HG03565 (cell line): ENCODE data around the gene CNOT6.
"Not testable (repeated sequence)": the region's sequence is repeated elsewhere in the genome, so short reads cannot be mapped to it uniquely, and the experiment has no call there.

Experiments used
- ATAC-seq: cut with Tn5 transposase; IDR thresholded peaks from one replicate; pipeline ENCODE4 v1.9.1; 2021; ENCODE audit warnings: mild to moderate bottlenecking, moderate library complexity; ENCODE audit not compliant: unreplicated experiment

Gene CNOT6

DNA sequence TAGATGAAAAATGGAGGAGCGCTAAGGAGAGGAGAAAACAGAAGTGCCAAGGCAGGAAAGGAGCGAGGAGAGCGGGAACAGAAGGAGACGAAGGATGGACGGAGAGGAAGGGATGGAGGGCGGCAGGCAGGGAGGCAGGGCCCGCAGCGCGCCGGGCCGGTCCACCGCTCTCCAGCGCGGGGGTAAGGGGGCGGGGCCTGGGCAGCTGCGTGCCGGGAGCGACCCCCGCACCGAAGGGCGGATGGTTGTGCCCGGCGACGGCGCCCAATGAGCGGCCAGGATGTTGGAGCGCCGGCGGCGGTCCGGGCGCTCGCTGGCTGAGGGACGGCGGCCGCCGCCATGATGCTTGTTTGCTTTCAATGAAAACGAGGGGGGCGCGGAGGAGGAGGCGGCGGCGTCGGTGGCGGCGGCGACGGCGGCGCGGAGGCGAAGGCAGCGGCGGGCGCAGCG is at the start of gene CNOT6:
Gene CNOT6, plus strand, starts transcription at position 320 of the 450 bp plus-strand sequence. CDS start 34,898 bp downstream, outside the sequence.
- ATAC-seq, result peak; percentile 89

GRCh38 chr5:180454752-180455151 is 39.4 kb upstream of the CNOT6 start:
- no peak for ATAC-seq

- ATAC-seq, result no peak
Observed at GRCh38 chr5:180455872-180456271, 38.3 kb upstream of the CNOT6 start.

DNA sequence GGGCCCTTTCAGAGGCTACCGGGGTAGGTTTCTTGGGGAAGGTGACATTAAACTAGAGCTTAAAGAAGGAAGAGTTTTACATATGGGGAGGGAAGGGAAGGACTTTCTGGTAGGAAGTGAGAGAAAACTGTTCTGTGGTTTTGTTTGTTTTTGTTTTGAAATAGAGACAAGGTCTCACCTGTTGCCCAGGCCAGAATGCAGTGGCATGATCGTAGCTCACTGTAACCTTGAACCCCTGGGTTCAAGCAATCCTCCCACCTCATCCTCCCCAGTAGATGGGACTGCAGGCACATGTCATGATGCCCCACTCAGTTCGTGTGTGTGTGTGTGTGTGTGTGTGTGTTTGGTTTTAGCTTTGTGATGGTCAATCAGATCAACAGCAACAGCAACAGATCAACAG is 37.4 kb upstream of the CNOT6 start:
- no peak for ATAC-seq

- ATAC-seq, result not testable (repeated sequence)
Observed at GRCh38 chr5:180458852-180459673, 35.1 kb upstream of the CNOT6 start.

DNA sequence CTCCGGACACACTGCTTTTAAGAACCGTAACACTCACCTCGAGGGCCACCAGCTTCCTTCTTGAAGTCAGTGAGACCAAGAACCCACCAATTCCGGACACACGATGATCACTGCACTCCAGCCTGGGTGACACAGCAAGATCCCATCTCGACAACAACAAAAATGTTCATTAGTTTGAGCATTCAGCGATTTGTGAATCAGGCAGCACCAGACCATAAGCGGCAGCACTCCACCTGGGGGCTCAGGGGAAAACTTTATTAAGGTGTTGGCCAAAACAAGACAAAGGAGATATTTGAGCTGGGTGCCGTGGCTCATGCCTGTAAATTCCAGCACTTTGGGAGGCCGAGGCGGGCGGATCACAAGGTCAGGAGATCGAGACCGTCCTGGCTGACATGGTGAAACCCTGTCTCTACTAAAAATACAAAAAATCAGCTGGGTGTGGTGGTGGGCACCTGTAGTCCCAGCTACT is 34.5 kb upstream of the CNOT6 start:
- ATAC-seq, result not testable (repeated sequence)

GRCh38 chr5:180460834-180461233 is 33.3 kb upstream of the CNOT6 start:
- ATAC-seq, result no peak

GRCh38 chr5:180461303-180461702 is 32.9 kb upstream of the CNOT6 start:
- no peak for ATAC-seq

DNA sequence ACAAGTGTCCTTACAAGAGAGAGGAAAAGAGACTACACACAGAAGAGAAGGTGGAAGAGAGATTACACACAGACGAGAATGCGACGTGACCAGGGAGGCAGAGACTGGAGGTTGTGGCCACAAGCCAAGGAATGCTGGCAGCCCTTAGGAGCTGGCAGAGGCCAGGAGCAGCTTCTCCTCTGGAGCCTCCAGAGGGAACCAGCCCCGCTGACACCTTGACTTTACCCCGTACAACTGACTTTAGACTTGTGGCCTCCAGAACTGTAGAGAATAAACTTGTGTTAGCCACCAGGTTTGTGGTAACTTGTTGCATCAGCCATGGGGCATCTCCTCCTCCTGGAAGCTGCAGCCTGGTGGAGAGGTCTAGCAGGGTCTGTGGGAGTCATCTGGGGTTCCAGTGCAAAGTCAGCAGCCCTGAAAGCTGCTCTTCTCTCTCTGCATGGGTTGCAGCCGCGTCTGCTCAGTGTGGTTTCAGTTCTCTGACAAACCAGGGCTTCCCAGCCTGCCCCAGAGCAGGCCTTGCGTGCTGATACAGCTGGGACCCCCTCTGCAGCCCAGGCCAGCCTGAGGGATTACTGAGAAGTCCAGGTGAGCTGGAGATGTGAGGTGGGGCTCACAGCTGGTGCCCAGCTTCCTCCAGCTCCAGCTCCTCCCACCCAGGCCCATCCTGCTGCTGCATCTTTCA is 30.8 kb upstream of the CNOT6 start:
- no peak for ATAC-seq

DNA sequence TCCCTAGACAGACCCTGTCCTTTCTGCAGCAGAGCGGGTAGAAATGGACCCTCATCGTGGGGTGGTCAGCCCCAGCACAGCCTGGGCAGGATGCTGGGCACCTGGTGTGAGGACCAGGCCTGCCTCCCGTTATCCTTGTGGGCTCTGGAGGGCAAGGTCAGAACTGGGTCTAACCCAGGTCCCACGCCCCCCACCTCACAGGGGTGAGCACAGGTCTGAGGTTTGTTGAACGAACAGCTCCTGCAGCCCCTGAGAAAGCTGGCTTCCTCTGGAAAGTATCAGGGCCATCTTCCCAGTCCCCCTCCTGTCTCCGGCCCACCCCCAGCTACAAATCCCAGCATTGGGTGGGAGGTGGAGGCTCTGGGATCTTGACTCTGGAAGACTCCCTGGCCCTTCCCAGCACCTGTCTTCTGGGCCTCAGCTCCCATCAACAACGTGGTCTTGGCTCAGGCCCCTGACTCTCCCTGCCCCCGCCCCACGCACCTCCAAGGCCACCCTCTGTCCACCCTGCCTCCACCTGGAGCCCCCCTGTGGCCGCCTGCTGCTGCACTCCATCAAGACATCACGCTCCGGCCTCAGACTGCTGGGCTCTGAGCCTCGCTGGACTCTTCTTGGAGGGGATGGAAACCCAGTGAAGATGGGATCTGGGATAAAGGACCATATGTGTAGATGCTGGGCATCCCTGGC is 30.1 kb upstream of the CNOT6 start:
- no peak for ATAC-seq

- no peak for ATAC-seq
Observed at GRCh38 chr5:180464603-180464970, 29.6 kb upstream of the CNOT6 start.

DNA sequence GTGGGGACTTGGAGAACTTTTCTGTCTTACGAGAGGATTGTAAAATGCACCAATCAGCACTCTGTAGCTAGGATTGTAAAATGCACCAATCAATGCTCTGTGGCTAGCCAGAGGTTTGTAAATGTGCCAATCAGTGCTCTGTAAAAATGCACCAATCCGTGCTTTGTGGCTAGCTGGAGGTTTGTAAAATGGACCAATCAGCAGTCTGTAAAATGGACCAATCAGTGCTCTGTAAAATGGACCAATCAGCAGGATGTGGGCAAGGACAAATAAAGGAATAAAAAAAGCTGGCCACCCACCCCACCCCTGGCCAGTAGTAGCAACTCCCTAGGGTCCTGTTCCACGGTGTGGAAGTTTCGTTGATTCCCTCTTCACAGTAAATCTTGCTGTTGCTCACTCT is 29.1 kb upstream of the CNOT6 start:
- not testable (repeated sequence) for ATAC-seq

- no peak for ATAC-seq
Observed at GRCh38 chr5:180466316-180466715, 27.9 kb upstream of the CNOT6 start.

- ATAC-seq, result no peak
Observed at GRCh38 chr5:180467028-180467975, 26.9 kb upstream of the CNOT6 start.

DNA sequence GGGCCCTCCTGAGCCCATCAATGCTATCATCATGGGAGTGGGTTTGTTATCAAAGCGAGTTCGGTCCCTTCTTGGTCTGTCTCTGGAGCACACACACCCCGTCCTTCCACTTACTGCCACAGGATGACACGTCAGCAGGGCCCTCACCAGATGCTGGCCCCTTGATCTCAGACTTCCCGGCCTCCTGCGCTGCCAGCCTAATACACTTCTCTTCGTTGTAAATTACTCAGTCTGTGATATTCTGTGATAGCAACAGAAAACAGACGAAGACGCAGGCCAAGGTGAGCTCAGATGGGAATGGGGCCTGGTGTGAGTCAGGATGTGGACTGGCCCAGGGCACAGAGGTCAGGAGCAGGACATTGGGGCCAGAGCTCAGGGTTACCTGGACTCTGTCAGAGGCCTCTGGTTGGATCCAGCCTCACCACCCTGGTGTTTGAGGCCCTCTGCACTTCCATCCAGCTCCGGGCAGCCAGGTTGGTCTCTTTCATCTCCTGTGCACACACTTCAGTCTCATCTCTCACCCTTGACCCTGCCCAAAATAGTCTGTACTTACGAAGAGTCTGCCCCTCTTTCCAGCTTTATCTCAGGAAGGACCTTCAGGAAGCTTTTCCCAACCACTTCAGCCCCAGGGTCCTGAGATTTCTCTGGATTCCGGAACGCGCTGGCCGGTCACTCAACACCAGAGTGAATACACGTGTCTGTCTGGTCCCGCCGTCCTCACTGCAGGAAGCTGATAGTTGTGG is 26.0 kb upstream of the CNOT6 start:
- ATAC-seq, result no peak

DNA sequence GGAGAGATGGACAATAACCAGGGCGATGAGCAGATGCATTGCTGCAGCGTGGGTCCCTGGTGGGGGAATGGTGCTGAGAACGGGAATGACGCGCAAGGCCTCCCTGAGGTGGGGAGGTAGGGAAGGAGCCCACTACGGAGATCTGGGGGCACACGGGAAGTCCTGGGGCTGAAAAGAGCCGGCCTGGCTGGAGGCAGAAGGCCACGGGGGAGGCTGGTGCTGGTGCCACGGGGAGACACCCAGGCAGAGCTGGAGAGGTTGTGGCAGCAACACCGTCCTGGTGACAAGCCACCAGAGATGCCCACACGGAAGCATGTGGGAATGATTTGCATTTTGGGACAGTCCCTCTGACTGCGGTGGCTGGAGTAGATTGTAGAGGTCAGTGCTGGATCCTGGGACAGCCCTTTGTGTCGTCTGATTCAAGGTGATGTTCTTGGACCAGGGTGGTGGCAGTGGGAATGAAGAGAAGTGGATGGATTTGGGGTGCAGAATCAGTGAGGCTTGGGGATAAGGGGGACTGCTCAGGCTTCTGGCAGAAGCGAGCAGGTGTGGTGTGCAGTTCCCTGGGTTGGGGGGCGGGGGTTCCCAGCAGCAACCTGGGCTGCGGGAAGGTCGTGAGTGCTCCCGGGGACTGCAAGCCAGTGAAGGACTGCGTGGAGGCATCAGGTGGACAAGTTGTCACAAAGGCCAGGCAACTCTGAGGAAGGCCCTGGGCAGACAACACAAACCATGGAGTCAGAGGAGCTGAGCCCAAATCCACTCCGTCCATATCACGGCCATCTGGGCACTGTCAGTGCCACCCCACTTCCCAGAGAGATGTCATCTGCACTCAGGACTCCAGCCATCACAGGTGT is 25.2 kb upstream of the CNOT6 start:
- no peak for ATAC-seq

DNA sequence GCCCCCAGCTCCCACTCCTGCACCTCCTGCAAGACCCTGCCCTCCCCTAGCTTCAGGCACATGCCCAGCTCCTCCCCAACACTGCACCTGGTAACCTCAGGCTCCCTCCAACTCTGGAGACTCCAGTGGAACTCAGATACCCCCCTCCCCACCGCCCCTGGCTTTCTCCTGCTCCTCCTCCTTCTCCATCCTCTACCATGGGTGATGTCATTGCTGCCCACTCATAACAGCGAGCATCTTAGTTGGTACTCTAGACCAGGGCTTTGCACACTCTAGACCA is 24.7 kb upstream of the CNOT6 start:
- no peak for ATAC-seq

DNA sequence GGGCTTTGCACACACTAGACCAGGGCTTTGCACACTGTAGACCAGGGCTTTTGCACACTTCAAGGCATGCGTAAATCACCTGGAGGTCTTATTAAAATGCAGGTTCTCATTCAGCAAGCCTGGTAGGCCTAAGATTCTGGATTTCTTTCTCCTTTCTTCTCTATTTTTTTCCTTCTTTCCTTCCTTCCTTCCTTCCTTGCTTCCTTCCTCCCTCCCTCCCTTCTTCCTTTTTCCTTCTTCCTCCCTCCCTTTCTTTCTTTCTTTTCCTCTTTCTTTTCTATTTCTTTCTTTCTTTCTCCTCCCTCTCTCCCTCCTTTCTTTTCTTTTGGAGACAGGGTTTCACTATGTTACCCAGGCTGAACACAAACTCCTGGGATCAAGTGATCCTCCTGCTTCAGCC is 24.3 kb upstream of the CNOT6 start:
- ATAC-seq, result no peak

GRCh38 chr5:180470361-180470760 is 23.8 kb upstream of the CNOT6 start:
- ATAC-seq, result no peak
